ENCODE measurements around the gene SLX4IP.

- no peak for TF ChIP-seq CTCF (IDR thresholded peaks at IDR 0.05; ENCODE audit: low read depth, low read length)
- no peak for TF ChIP-seq MYC (IDR thresholded peaks at IDR 0.05; ENCODE audit: low read depth, low read length)
- TF ChIP-seq POLR2A (IDR thresholded peaks at IDR 0.05; ENCODE audit: extremely low read depth, insufficient read length) = no peak
These were observed 40.1 kb downstream of the SLX4IP start for GRCh38 chr20:10475225-10475624.
